Measurements from ENCODE around the gene RER1. TPM values are rescaled to one million over a fixed set of nuclear protein-coding genes. Genes with fewer than 3 reads are reported as not detected.

Gene RER1
- total and polyA plus RNA-seq, 11 donors: 43.3 to 124 (median 78.3) TPM

GRCh38 chr1:2347409-2347785, 44.2 kb upstream of the RER1 start:
- 92 to 94% (median 92%) methylated on average over 7 to 13 of the region's 13 CpGs for WGBS, 4 donors

GRCh38 chr1:2347896-2348295, 43.7 kb upstream of the RER1 start:
- H3K27ac ChIP-seq: no peak overlapping the region
- H3K27me3 ChIP-seq: no peaks in the 10 kb centered on the region
- peaks cover 0 to 5% (median 1%) of the 10 kb centered on the region in 12 donors for H3K4me1 ChIP-seq
- no peak for DNase-seq
- intact Hi-C loops (cut with DNase I): no loop called here
- H3K4me3 ChIP-seq: no peak overlapping the region
- no peak for ATAC-seq
- WGBS, 4 donors: 87 to 91% (median 88%) methylated on average over 22 to 23 of the region's 23 CpGs
- H3K36me3 ChIP-seq: no peaks in the 10 kb centered on the region
- no peaks in the 10 kb centered on the region for H3K9me3 ChIP-seq
- TF ChIP-seq POLR2A (IDR thresholded peaks at IDR 0.05): no peak
- TF ChIP-seq CTCF (IDR thresholded peaks at IDR 0.05): no peak

More at GRCh38 chr1:2347409-2347785, 44.2 kb upstream of the RER1 start:
- no peak overlapping the region for H3K27ac ChIP-seq
- H3K27me3 ChIP-seq: no peaks in the 10 kb centered on the region
- no peaks in the 10 kb centered on the region for H3K36me3 ChIP-seq
- no peak for ATAC-seq
- no peak overlapping the region for H3K4me3 ChIP-seq
- DNase-seq: peak in 2 of 5 donors; percentile 21 to 44
- intact Hi-C loops (cut with DNase I): no loop called here
- no peaks in the 10 kb centered on the region for H3K4me1 ChIP-seq
- H3K9me3 ChIP-seq: no peaks in the 10 kb centered on the region
- no peak for TF ChIP-seq POLR2A (IDR thresholded peaks at IDR 0.05)
- TF ChIP-seq CTCF (IDR thresholded peaks at IDR 0.05): no peak

GRCh38 chr1:2348346-2349325, 43.0 kb upstream of the RER1 start:
- H3K9me3 ChIP-seq: no peaks in the 10 kb centered on the region
- H3K27me3 ChIP-seq: no peaks in the 10 kb centered on the region
- no peak overlapping the region for H3K4me3 ChIP-seq
- H3K36me3 ChIP-seq: no peaks in the 10 kb centered on the region
- no peak overlapping the region for H3K27ac ChIP-seq
- intact Hi-C loops (cut with DNase I): no loop called here
- peaks cover 0 to 12% (median 6%) of the 10 kb centered on the region in 12 donors for H3K4me1 ChIP-seq
- ATAC-seq (no peak), DNase-seq (peak in 3 of 5 donors; percentile 12 to 47 (median 21))
- 87 to 94% (median 90%) methylated on average over 52 to 59 of the region's 59 CpGs for WGBS, 4 donors
- TF ChIP-seq CTCF (IDR thresholded peaks at IDR 0.05): no peak
- no peak for TF ChIP-seq POLR2A (IDR thresholded peaks at IDR 0.05)

- H3K27ac ChIP-seq: no peak overlapping the region
- H3K9me3 ChIP-seq: no peaks in the 10 kb centered on the region
- intact Hi-C loops (cut with DNase I): no loop called here
- H3K27me3 ChIP-seq: no peaks in the 10 kb centered on the region
- WGBS, 4 donors: 88 to 91% (median 89%) methylated on average over 9 of the region's 9 CpGs
- H3K4me3 ChIP-seq: no peak overlapping the region
- TF ChIP-seq POLR2A (IDR thresholded peaks at IDR 0.05) (no peak), CTCF (IDR thresholded peaks at IDR 0.05) (no peak)
- no peaks in the 10 kb centered on the region for H3K36me3 ChIP-seq
- peak in 1 of 5 donors; percentile 21 for DNase-seq
- peaks cover 0 to 13% (median 7%) of the 10 kb centered on the region in 12 donors for H3K4me1 ChIP-seq
- no peak for ATAC-seq
Observed at GRCh38 chr1:2349806-2350205, 41.8 kb upstream of the RER1 start.

Measured in heart left ventricle (tissue), 16 donors.